GM18867 (cell line): Measurements from ENCODE around the gene SLC25A38.
"Not testable (repeated sequence)": the region's sequence is repeated elsewhere in the genome, so short reads cannot be mapped to it uniquely, and the experiment has no call there.

ENCODE experiments used
- ATAC-seq: cut with Tn5 transposase; IDR thresholded peaks from one replicate; pipeline ENCODE4 v1.9.1; 2021; ENCODE audit warnings: mild to moderate bottlenecking, moderate library complexity; ENCODE audit not compliant: unreplicated experiment

SLC25A38 gene, protein sequence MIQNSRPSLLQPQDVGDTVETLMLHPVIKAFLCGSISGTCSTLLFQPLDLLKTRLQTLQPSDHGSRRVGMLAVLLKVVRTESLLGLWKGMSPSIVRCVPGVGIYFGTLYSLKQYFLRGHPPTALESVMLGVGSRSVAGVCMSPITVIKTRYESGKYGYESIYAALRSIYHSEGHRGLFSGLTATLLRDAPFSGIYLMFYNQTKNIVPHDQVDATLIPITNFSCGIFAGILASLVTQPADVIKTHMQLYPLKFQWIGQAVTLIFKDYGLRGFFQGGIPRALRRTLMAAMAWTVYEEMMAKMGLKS

DNA sequence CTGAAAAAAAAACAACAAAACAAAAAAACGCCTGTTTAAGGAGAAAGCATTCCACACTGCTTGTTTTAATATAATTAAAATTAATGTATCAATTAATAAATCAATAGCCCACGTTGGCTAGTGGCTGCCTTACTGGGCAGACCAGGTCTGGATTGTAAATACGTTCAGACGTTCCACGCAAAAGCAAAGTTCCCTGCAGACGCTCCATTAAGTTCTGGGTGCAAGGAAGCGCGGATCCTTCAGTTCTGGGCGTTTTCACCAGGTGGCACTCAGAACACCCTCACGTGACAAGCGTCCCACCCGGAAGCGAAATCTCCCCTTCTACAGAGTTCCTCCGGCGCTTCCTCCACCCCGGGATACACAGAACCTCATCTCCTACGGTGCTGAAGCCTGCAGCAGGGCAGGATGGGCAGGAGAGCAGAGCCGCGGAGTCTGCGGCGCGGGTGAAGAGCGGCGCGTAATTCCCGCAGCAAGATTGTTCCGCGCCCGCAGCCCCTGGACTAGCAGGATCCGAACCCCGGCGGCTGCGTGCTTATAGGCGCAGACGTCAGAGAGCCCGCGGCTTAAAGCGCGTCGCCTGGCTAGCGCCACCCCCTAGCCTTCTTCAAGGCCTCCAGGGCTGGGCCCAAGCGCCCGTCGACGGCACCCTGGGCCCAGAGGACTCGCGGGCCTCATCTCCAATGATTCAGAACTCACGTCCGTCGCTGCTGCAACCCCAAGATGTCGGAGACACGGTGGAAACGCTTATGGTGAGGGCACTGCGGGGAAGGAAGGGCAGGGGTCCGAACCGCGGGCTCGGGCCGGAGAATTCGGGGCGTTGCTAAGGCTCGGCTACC, at the start of gene SLC25A38:
TSS of gene SLC25A38 (plus strand) at position 326 of the 836 bp plus-strand sequence. CDS start at position 681, 355 bp downstream.
- peak; percentile 76 for ATAC-seq

DNA sequence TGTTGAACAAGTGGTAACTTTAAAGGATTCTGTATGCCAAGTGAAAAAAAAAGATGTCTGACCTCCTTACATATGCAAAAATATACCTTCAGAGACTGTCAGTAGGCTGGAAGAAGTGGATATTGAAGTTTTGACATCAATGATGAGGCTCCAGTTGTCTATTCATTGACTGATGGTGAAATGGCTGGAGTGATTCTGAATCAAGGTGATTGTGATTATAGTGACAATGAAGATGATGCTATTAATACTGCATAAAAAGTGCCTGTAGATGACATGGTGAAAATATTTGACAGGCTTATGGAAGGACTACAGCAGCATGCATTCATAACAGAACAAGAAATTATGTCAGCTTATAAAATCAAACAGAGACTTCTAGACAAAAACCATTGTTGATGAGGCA, 49.6 kb upstream of the SLC25A38 start:
- ATAC-seq: no peak

DNA sequence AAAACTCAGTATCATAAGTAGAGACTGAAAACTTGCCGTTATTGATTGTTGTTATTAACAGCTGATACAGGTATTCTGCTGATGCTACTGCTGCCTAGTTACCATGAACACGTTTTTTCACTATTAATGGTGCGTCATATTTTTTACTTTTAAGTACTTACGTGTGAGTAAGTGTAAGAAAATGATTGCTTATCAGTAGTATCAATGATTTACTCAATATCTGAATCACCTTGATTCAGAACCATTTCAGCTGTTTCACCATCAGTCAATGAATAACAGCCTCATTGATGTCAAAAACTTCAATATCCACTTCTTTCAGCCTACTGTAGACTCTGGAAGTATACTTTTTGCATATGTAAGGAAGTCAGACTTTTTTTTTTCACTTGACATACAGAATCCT, 49.0 kb upstream of the SLC25A38 start:
- no peak for ATAC-seq

DNA sequence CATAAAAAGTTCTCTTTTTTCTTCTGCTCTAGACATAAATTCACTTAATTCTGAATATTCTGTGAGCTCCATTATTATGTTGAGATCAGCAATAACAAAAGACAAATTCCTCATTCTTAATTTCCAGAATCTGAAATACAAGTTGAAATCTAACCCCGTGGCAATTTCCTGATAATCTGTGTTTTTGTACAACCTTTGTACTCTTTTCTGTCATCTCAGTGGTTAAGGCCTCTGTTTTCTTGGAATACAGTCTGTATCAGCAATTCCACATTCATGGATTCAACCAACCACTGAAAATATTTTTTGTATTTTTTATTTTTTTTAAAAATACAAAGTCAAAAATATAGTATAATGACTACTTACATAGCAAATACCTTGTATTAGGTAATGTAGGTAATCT, 45.0 kb upstream of the SLC25A38 start:
- ATAC-seq: no peak

DNA sequence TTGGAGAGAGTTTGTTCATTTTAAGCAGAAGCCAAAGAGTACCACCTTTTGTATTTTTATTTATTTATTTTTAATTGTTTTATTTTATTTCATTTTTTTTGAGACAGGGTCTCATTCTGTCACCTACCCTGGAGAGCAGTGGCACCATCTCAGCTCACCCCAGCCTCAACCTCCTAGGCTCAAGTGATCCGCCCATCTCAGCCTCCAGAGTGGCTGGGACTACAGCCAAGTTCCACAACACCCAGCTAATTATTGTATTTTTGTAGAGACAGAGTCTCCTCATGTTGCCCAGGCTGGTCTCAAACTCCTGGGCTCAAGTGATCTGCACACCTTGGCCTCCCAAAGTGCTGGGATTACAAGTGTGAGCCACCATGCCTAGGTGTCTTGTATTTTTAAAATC, 44.1 kb upstream of the SLC25A38 start:
- ATAC-seq: no peak

DNA sequence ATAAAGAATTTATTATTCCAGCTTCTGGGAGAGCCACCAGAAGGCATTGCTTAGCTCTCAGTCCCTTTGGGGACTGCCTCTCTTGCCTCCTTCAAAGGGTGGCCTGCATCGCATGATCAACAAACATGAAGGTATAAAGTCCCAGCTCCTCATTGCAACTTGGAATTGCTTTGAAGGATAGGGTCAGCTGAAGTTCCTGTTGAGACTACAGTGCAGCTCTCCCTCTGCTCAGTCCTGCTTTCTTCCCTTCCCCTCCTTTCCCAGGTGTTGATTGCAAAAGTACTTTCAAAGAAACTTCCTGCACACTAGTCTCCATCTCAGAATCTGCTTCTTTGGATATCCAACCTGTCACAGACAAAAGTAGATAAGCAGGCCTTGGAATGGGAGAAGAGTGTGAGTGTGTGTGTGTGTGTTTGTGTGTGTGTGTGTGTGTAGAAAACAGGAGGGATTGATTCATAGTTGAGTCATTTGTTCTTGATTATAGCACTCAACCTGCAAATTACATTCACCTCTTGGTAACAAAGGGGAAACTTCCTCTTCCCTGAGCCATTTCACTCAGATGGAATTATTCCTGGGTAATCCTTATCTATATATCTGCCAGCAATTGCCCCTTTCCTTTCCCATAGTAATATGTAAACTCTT, 40.0 kb upstream of the SLC25A38 start:
- no peak for ATAC-seq

DNA sequence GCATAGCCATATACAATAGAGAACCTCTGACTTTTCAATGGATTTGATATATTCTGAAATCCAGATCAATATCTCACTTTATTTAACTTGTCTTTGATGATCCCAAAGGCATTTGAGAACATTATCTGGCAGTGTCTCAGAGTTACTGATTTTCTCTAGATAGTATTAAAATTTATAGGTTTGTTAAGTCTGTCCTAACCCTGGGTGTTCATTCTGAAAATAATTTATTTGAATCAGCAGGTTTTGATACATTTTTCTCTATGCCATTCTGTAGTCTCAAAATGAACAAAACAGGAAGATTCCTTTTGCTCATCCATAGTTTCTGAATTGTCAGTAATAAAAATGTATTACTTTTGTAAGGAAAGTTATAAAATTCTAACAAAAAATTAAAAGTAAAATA, 39.4 kb upstream of the SLC25A38 start:
- ATAC-seq: no peak

DNA sequence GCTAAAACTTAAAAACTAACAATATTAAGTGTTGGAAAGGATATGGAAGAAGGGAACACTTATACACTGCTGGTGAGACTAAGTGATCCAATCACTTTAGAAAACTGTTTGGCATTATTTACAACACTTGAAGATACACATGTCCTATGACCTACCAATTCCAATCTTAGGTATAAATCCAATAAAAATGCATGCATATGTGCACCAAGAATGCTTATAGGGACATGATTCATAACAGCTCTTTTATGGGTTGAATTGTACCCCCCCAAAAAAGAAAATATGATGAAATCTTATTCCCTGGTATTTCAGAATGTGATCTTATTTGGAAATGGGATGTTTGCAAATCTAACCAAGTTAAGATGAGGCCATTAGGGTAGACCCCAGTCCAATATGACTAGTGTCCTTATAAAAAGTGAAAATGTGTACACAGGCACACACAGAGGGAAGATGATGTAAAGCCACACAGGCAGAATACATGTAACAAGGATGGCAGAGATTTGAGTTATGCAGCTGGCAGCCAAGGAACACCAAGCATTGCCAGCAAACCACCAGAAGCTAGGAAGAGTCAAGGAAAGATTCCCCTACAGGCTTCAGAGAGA, 38.3 kb upstream of the SLC25A38 start:
- no peak for ATAC-seq

DNA sequence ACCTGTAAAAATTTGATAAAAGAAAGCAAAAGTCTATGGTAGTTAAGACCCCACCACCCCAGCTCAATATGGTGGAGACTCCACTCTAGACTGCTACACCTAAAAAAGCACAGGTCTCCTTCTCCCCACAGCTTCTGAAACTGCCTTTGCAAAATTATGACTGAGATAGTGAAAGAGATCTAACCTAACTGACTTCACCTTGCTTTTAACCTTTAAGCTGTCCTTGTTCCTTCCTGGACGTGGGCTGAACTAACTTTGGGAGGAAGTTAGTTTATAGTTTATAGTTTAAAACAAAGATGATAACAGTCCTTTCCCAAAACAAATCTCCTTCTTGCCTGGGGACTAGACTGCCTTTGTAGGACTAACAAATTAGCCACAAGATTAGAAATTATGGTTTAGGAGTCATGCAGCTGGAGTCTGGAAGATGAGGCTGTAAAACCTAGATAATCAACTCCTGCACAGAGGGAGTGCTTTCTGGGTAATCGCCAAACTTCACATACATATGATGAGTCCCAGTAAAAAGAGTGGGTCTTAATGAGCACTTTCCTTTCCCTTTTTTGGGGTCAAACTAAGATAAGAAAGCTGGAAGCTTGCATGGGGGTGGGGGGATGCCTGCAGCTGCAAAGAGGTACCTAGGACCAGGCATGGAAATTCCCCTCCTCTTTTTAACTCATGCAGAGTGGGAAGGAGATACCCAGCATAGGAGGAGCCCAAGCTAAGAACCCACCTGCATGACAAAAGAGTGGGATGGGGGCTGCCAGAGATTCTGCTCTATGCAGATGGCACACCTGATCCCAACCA, 36.2 kb upstream of the SLC25A38 start:
- peak; percentile 75 for ATAC-seq

DNA sequence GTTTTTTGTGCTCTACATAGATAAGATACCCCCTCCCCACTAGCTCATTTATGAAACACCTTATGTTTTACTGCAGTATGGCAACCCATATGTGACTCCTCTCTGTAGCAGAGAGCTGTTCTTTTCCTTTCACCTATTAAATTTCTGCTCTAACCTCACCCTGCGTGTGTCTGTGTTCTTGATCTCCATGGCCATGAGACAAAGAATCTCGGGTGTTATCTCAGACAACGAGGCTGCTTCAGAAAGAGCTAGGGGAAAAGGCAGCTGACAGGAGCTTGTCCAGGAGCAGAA, 35.6 kb upstream of the SLC25A38 start:
- no peak for ATAC-seq

DNA sequence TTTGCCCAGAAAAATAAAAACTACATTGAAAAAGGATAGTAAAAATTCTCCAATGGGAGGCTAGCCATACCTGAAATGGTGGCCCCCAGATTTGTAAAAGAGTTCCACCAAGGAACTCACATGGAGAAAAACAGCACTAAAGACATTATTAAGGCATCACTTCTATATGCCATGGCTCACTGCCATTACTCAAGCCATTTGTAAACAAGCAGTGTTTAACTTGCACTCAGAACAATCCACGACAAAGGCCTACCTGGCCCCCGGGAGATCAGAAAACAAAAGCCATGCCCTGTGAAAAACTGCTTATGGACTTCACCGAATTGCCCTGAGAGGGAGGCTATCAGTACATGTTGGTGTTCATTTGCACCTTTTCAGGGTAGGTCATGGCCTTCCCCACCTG, 34.1 kb upstream of the SLC25A38 start:
- no peak for ATAC-seq

DNA sequence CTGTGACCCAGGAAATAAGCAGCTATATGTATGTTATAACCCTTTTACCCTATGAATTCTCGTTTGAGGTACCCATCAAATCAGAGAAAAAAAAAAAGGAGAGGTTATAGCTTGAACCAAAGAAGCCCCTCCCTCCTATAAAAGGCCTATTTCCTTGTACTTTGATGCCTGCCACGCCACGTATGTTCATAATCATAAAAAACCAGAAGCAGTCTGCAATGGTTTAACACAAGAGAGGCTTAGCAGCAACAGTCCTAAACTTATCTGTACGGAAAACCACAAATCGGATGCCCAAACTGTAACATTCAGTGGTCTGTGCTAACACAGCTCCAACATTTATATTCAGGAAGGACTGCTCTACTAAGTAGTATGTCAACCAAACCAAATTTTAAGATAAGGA, 32.5 kb upstream of the SLC25A38 start:
- ATAC-seq: no peak

DNA sequence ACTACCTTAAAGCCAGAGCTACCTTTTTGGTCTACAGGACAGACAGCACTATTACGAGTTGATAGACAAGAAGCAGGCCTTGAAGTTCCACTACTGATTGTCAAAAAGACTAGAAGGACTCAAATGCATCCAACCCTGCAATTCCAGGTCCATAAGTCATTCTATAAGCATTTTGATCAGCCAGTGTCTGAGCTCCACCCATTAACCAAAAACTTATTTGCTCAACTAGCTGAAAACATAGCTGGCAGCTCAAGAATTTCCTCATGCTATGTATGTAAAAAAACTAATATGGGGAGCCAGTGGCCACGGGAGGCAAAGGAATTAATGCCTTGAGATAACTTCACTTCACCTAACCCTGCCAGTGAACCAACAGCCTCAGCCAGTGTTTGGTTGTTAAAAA, 32.0 kb upstream of the SLC25A38 start:
- ATAC-seq: not testable (repeated sequence)

DNA sequence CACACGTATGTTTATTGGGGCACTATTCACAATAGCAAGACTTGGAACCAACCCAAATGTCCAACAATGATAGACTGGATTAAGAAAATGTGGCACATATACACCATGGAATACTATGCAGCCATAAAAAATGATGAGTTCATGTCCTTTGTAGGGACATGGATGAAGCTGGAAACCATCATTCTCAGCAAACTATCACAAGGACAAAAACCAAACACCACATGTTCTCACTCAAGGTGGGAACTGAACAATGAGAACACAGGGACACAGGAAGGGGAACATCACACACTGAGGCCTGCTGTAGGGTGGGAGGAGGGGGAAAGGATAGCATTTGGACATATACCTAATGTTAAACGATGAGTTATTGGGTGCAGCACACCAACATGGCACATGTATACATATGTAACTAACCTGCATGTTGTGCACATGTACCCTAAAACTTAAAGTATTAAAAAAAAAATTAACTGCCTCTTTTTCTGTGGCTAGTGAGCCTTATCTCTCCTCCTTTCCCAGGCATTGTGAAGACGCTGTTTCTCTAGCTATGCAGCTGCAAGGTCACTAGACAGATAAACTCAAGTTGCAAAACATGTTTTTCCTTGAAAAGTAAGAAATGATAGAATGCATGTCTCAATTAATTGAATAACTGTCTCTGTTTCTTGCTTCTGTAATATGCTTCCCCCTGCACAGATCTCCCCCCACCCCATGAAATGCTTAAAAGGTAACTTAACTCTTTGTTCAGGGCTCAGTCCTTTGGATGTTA, 29.8 kb upstream of the SLC25A38 start:
- not testable (repeated sequence) for ATAC-seq

DNA sequence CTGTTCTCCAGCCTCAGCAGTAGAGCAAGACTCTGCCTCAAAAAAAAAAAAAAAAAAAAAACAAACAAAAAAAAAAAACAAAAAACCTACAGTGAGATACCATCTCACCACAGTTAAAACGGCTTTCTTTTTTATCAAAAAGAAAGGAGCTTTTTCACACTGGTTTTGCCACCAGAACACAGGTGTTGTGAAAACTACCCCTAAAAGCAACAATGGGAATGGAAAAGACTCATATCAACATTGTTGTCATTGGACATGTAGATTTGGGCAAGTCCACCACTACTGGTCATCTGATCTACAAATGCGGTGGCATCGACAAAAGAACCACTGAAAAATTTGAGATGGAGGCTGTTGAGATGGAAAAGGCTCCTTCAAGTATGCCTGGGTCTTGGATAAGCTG, 24.8 kb upstream of the SLC25A38 start:
- no peak for ATAC-seq

DNA sequence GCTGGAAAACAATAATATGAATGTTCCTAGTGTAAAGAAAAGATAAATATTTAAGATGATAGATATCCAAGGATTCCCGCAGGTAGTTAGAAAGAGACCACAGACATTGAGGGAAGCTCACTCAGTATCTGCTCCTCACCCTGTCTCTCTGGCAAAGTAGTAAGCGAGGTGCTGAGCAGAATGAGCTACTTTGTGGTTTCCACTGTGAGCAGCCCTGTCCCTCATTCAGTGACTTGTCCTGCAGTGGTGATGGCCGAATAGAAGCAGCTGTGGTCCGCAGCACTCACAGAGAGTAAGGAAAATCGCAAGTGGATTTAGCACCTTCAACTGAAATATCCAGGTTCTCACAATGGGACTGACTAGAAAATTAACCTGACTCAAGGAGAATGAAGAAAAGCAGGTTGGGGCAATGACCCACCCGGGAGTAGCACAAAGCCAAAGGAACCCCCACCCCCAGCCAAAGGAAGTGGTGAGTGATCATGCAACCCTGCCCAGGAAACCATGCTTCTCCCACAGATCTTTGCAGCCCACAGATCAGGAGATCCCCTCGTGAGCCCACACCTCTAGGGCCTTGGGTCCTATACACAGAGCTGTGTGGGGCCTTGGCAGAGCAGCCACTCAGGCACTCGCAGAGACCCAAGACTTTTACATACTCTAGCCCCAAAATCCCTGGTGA, 21.8 kb upstream of the SLC25A38 start:
- no peak for ATAC-seq

DNA sequence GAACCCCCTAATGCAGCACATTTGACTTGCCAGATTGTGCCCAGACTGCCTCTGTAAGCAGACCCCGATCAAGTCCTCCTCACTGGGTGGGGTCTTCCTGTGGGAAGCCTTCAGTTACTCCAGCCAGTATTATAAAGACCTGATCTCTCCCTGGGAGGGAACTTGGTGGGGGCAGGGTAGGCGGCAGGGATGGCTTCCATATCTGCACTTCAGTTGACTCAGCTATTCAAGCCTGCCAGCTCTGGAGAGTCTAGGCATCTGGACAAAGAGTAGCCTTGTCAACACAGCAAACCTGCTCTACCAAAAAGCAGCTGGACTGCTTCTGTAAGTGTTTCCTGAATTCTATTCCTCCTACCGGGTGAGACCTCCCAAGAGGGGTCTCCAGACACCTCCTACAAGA, 21.0 kb upstream of the SLC25A38 start:
- ATAC-seq: no peak

DNA sequence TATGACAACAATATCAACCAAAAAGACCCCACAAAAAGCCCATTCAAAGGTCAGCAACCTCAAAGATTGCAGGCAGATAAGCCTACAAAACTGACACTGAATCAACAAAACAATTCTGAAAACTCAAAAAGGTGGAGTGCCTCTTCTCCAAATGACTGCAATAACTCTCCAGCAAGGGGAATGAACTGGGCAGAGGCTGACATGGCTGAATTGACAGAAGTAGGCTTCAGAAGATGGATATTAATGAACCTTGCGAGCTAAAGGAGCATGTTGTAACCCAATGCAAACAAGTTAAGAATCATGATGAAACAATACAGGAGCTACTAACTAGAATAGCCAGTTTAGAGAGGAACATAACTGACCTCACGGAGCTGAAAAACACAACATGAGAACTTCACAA, 20.4 kb upstream of the SLC25A38 start:
- ATAC-seq: no peak

DNA sequence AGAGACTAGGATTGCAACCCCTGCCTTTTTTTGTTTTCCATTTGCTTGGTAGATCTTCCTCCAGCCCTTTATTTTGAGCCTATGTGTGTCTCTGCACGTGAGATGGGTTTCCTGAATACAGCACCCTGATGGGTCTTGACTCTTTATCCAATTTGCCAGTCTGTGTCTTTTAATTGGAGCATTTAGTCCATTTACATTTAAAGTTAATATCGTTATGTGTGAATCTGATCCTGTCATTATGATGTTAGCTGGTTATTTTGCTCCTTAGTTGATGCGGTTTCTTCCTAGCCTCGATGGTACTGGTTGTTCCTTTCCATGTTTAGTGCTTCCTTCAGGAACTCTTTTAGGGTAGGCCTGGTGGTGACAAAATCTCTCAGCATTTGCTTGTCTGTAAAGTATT, 12.7 kb upstream of the SLC25A38 start:
- not testable (repeated sequence) for ATAC-seq

DNA sequence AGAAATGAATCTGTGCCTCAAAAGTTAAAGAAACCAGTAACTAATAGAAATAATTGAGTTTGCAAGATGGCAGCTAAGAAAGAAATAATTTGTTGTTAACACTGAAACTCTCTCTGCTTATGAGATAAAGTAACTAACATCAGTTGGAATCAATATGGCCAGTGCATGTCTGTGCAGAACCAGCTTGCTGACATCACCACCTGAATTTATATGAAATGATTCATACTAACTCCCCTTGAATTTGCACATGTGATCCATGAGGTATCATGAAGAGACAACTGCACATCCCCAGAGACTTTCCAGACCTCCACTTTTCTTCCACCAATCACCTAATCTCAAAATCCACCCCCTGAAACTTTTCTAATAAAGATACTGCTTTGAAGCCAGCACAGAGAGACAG, 10.3 kb upstream of the SLC25A38 start:
- ATAC-seq: no peak
